ENCODE measurements around the gene NFATC4. TPM values are rescaled to one million over a fixed set of nuclear protein-coding genes. Genes with fewer than 3 reads are reported as not detected.

The NFATC4 gene
- total and polyA plus RNA-seq, 7 donors, result 2.7 to 12.0 (median 7.3) TPM

- no peaks in the 10 kb centered on the region for H3K36me3 ChIP-seq (ENCODE audit: insufficient read depth in 1 of 2, low read depth in 1 of 2)
Measured at GRCh38 chr14:24355009-24355408, 13.0 kb upstream of the NFATC4 start.

DNA sequence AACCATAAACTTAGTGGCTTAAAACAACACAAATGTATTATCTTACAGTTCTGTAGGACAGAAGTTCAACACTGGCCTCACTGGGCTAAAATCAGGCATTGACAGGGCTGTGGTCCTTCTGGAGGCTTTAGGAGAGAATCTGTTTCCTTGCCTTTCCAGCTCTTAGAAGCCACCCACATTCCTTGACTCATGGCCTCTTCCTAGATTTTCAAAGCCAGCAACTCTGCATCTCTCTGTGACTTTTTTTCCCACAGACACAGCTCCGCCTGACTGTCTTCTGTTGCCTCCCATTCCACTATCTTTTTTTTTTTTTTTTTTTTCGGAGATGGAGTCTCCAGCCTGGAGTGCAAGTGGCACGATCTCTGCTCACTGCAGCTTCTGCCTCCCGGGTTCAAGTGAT is 11.8 kb upstream of the NFATC4 start:
- H3K27me3 ChIP-seq (ENCODE audit: insufficient read depth in 3 of 3, low read length in 2 of 3), result peaks cover 0 to 35% (median 0%) of the 10 kb centered on the region in 3 donors
- H3K9me3 ChIP-seq, result no peaks in the 10 kb centered on the region
- 83 to 89% (median 85%) methylated on average over 4 of the region's 4 CpGs for WGBS, 3 donors
- ATAC-seq (no peak), DNase-seq (no peak)
- H3K27ac ChIP-seq, result no peak overlapping the region
- TF ChIP-seq, protein P1, sequence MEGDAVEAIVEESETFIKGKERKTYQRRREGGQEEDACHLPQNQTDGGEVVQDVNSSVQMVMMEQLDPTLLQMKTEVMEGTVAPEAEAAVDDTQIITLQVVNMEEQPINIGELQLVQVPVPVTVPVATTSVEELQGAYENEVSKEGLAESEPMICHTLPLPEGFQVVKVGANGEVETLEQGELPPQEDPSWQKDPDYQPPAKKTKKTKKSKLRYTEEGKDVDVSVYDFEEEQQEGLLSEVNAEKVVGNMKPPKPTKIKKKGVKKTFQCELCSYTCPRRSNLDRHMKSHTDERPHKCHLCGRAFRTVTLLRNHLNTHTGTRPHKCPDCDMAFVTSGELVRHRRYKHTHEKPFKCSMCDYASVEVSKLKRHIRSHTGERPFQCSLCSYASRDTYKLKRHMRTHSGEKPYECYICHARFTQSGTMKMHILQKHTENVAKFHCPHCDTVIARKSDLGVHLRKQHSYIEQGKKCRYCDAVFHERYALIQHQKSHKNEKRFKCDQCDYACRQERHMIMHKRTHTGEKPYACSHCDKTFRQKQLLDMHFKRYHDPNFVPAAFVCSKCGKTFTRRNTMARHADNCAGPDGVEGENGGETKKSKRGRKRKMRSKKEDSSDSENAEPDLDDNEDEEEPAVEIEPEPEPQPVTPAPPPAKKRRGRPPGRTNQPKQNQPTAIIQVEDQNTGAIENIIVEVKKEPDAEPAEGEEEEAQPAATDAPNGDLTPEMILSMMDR (IDR thresholded peaks at IDR 0.05), result no peak
- no peaks in the 10 kb centered on the region for H3K36me3 ChIP-seq (ENCODE audit: insufficient read depth in 1 of 2, low read depth in 1 of 2)
- no peaks in the 10 kb centered on the region for H3K4me1 ChIP-seq
- H3K4me3 ChIP-seq, result no peak overlapping the region
- intact Hi-C loops (cut with DNase I), result no loop called here

More at GRCh38 chr14:24355009-24355408, 13.0 kb upstream of the NFATC4 start:
- intact Hi-C loops (cut with DNase I), result no loop called here
- DNase-seq (no peak), ATAC-seq (no peak)
- H3K4me1 ChIP-seq, result no peaks in the 10 kb centered on the region
- H3K9me3 ChIP-seq, result no peaks in the 10 kb centered on the region
- no peak overlapping the region for H3K4me3 ChIP-seq
- H3K27me3 ChIP-seq (ENCODE audit: insufficient read depth in 3 of 3, low read length in 2 of 3), result peaks cover 0 to 39% (median 0%) of the 10 kb centered on the region in 3 donors
- TF ChIP-seq, protein P1 (IDR thresholded peaks at IDR 0.05), result no peak
- H3K27ac ChIP-seq, result no peak overlapping the region
- WGBS, 3 donors, result 86 to 95% (median 91%) methylated on average over 7 of the region's 7 CpGs

- TF ChIP-seq, protein P1 (IDR thresholded peaks at IDR 0.05), result no peak
- Histone ChIP-seq H3K27me3 (ENCODE audit: insufficient read depth in 3 of 3, low read length in 2 of 3) (peaks cover 0 to 31% (median 0%) of the 10 kb centered on the region in 3 donors), H3K4me1 (peaks cover 3% of the 10 kb centered on the region), H3K36me3 (ENCODE audit: insufficient read depth in 1 of 2, low read depth in 1 of 2) (no peaks in the 10 kb centered on the region), H3K9me3 (no peaks in the 10 kb centered on the region), H3K4me3 (no peak overlapping the region), H3K27ac (no peak overlapping the region)
- no peak for DNase-seq
- intact Hi-C loops (cut with DNase I), result no loop called here
- no peak for ATAC-seq
- 84 to 89% (median 88%) methylated on average over 3 of the region's 3 CpGs for WGBS, 3 donors
Measured at GRCh38 chr14:24360281-24360680, 7.7 kb upstream of the NFATC4 start.

GRCh38 chr14:24361326-24361725 is 6.7 kb upstream of the NFATC4 start:
- H3K27ac ChIP-seq, result no peak overlapping the region
- WGBS, 3 donors, result 71 to 84% (median 74%) methylated on average over 2 of the region's 2 CpGs
- no peak overlapping the region for H3K4me3 ChIP-seq
- no peaks in the 10 kb centered on the region for H3K9me3 ChIP-seq
- TF ChIP-seq, protein P1 (IDR thresholded peaks at IDR 0.05), result no peak
- H3K27me3 ChIP-seq (ENCODE audit: insufficient read depth in 3 of 3, low read length in 2 of 3), result peaks cover 0 to 41% (median 2%) of the 10 kb centered on the region in 3 donors
- intact Hi-C loops (cut with DNase I), result no loop called here
- ATAC-seq, result no peak
- DNase-seq, result no peak
- H3K4me1 ChIP-seq, result peaks cover 6% of the 10 kb centered on the region
- H3K36me3 ChIP-seq (ENCODE audit: insufficient read depth in 1 of 2, low read depth in 1 of 2), result no peaks in the 10 kb centered on the region

Measured in psoas muscle (tissue), 8 donors.